HG03108 (cell line): ENCODE measurements around the gene ALG12.
"Not testable (repeated sequence)": the region's sequence is repeated elsewhere in the genome, so short reads cannot be mapped to it uniquely, and the experiment has no call there.

Experiments used
- ATAC-seq: cut with Tn5 transposase; IDR thresholded peaks from one replicate; pipeline ENCODE4 v1.9.1; 2021; ENCODE audit warnings: moderate library complexity; ENCODE audit not compliant: unreplicated experiment

Gene ALG12

DNA sequence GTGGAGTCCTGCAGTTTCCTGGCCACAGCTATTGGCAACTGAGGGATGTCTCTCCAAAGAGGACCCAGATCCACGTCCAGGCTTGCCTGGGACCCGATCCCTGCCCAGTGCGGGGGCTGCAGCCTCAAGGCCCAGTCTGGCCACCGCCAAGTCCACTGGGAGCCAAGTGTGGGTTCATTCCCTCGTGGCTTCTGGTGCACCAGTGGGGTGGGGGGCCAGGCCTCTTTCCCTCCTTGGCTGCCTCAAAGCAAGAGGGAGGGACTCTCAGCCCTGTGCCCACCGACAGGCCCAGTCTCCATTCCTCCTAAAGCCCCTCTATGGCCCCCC is 29.0 kb upstream of the ALG12 start:
- no peak for ATAC-seq

DNA sequence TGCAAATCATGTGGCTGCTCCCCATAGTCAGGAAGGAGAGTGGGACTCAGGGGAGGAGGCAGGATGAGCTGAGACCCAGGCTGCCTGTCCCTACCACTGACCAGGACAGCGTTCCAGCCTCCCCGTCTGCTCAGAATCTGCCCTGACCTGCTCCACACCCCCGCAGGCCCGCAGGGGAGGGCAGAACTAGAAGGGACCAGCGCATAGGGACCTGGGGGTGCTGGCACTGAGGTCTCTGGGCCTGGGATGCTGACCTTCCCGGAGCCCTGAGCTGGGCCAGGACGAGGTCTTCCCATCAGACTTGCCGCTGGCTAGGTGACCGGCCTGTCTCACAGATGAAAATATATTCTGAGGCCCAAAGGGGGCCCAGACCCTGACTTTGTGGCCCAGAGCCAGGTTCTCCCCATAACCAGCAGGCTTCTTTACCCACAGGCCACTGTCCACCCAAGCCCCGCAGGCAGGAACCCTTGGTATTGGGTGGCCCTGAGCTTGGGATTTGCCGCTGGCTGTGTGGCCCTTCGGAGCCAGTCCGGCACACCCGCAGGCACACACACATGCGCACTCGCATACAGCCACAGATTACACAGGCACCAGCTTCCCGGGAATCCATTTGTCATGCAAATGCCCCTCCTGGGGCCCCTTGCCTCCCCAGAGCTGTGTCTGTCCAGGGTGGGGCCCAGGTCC is 28.5 kb upstream of the ALG12 start:
- no peak for ATAC-seq

DNA sequence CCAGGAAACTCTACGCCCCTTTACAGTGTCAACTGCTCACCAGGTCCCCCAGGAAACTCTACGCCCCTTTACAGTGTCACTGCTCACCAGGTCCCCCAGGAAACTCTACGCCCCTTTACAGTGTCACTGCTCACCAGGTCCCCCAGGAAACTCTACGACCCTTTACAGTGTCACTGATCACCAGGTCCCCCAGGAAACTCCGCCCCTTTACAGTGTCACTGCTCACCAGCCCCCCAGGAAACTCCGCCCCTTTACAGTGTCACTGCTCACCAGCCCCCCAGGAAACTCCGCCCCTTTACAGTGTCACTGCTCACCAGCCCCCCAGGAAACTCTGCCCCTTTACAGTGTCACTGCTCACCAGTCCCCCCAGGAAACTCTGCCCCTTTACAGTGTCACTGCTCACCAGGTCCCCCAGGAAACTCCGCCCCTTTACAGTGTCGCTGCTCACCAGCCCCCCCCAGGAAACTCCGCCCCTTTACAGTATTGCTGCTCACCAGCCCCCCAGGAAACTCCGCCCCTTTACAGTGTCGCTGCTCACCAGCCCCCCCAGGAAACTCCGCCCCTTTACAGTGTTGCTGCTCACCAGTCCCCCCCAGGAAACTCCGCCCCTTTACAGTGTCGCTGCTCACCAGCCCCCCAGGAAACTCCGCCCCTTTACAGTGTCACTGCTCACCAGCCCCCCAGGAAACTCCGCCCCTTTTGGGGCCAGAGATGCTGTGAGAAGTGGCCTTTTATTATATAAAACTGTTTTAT is 27.0 kb upstream of the ALG12 start:
- not testable (repeated sequence) for ATAC-seq

DNA sequence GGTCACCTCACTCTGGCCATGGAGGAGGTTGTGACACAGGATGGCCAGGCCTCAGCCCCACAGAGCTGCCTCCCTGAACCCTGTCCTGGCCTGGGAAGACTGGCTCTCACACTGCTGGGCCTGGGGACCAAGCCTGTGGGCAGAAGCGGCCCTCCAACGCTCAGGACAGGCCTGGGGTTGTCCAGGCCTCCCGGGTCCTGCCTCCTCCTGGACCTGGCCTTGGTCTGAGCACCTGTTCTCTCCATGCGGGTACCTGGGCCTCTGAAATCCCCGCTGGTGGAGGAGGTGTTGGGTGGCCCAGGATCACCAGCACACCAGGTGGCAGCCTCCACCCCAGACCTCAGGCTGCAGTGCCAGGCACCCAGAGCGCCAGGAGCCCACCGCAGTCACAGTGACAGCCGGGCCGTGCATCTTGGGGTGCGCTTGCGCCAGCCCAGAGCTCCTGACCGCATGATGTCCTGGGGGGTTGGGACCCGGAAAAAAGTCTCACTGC is 26.2 kb upstream of the ALG12 start:
- no peak for ATAC-seq

DNA sequence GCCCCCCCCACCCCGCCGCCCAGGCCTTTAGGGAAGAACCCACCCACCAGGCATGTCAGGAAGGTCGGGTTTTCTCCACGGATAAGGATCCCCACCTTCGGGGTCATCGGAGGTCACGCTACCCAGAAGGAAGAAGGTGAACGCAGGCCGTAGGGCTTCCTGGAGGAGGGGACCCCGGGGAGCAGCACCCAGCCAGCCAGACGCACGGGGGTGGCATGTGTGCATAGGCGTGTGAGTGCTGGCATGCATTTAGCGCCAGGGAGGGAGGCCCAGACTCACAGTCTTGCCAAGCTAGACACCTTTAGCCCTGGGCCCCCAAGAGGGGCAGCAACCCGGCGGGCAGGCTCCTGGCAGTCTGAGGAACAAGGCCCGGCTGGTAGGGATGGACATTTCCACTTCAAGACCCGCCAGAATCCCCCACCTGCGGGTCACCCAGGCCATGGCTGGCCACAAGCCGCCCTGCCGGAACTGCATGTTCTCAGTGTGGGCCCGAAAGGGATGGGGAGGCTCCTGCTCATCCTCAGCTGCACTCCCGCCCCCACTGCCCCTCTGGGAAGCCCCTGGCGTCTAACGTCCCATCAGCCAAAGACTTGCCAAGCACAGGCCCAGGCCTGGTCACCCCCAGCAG is 25.6 kb upstream of the ALG12 start:
- no peak for ATAC-seq

DNA sequence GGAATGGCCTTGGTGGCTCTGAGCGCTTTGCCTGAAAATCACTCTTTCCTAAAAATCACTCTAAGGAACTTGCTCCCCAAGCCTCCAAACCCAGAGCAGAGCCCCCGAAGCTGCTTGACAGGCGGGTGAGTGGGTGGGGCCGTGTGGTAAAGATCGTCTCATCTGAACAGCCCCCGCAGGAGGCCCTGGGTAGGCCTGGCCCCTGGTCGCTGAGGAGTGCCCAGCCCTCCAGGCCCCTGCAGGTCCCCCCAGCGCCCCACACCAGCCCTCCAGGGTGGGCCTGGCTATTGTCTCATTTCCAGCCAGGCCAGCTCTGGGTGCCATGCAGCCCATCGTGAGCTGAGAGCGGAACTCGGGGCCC is 25.1 kb upstream of the ALG12 start:
- no peak for ATAC-seq

DNA sequence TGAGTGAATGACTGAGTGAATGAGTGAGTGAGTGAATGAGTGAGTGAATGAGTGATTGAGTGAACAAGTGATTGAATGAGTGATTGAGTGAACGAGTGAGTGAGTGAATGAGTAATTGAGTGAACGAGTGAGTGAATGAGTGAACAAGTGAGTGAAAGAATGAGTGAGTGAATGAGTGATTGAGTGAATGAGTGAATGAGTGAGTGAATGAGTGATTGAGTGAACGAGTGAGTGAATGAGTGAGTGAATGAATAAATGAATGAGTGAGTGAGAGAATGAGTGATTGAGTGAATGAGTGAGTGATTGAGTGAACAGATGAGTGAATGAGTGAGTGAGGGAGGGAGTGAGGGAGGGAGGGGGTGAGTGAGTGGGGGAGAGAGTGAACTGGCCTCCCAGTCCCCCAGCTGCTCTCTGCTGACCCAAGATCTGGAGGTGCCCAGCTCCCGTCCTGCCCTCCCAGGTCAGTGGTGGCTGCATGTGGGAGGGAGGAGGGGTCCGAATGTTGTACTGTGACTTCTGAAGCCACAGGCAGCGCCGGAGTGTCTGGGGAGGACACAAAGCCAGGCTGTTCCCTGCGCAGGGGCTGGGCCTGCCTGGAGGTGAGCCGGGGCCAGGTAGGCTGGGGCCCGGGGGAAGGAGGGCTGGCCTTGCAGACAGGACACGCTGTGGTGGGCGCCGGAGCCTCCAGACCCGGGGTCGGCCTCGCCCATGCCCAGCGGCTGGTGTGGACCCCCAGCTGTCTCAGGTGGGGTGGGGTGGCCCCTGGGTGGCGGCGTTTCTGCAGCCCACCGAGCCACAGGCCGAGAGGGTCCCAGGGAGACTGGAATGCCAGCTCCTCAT is 24.5 kb upstream of the ALG12 start:
- no peak for ATAC-seq

DNA sequence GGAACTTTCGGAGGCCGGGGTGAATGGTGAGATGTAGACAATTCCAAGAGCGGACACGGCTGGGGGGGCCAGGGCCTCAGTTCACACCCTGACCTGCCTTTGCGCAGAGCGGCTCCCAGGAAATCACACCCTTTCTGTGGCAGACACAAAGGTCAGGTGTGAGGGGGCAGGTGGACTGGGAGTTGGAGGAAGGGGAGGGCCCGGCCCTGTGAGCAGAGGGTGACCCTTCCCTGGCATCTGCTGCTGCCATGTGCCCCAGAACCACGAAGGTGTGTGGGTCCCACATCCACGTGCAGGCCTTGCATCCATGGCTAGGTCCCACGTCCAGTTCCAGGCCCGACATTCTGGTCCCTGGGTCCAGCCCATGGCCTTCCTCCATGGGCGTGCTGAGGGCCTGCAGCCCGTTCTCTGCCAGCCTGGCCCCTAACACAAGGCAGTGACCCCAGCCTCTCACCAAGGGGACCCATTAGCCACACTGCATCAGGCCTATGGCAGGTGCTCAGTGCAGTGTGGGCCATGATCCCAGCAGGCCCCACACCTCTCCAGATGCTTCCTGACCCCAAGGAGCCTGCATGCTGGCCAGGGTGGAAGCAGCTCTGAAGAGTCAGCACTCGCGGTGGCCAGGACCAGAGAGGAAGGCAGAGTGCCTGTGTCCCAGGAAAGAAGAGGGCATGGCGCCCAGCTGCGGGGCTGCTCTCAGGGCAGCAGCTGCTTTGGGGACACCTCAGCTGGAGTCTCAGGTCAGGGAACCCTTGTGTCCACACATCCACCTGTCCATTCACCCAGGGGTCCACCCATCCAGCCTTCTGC is 23.5 kb upstream of the ALG12 start:
- ATAC-seq: no peak

DNA sequence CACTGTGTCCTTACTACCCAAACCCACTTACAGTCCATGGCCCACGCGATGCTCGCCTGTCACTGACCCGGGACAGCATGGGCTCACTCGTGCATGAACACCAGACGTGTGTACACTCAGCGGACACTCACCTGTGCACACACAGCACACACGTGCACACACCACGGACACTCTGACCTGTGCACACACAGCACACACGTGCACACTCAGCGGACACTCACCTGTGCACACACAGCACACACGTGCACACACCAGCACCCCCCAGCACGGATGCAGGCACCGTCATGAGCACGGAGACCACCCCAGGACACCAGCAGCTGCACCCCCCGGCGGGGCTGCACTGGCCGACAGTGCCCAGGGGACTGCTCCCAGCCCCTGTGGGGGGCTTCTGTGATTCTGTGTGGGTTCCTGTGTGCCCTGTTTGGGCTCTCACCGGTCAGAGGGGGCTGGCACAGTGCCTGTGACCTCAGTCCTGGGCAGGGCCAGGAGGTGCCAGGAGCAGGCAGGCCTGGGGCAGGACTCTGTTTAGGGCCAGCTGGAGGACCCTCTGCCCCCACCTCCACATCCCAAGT is 20.4 kb upstream of the ALG12 start:
- no peak for ATAC-seq

DNA sequence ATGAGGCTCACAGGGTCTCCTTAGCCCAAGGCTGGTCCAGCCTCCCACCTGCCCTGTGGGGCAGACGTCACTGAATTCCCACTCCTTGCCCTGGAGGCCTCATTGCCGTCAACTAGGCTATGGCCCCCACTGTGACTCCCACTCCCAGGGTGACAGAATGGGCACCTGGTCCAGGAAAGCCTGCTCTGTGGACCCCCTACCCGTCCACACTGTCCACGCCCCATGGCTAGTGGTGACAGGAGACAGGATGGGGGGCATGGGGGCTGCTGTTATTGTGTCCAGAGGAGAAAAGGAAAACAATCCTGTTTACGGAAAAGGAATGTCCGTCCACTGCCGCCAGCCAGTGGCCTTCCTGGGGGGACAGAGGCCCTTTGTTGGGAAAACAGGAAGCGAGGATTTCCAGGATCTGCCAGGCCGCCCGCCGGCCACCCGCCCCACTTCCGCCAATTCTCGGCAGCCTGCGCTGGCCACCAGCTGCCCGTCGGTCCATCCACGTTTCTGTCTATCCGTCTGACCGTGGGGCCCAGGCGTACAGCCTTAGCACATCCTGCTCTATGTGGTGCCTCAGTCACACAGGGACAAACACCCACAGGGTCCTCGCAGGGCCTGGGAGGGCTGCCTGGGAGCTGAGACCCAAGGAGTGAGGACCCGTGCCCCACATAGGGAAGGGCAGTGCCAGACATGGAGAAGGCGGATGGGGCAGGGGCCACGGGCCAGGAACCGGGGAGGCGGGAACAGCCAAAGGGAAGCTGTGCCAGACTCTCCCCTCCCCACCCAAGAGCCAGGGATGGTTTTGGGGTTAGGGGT is 19.7 kb upstream of the ALG12 start:
- ATAC-seq: no peak

DNA sequence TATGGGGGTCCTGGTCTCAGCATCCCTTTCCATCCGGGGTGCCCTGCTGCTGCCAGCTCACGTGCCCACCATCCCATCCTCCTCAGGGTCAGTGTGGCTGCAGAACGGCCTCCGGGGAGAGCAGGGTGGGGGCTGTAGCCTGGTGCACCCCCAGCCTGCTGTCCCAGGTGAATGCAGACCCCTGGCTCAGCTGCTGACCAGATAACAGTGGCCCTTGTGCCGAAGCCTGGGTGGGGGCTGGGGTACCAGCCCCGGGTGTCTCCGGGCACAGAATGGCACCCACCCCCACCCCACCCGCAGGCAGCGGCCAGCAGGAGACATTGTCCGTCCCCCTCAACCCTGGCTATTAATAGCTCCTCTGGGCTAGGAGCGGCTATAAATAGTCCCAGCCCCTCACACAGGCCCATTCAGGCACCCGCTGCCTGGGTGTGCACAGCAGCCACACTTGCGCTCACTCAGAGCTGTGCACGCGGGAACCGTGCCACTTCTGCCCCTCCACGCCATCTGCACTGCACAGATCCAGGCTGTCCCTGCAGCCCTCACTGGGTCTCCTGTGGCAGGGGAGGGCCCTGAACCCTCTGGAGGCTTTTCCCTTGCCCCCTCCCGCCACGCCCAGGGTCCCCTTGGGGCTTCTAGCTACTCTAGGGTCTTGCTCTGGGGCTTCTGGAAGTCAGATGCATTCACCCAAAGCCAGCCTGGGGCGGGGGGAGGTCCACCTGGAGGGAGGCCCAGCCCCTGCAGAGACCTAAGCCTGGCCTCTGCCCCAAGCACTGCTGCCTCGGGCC is 18.9 kb upstream of the ALG12 start:
- no peak for ATAC-seq

DNA sequence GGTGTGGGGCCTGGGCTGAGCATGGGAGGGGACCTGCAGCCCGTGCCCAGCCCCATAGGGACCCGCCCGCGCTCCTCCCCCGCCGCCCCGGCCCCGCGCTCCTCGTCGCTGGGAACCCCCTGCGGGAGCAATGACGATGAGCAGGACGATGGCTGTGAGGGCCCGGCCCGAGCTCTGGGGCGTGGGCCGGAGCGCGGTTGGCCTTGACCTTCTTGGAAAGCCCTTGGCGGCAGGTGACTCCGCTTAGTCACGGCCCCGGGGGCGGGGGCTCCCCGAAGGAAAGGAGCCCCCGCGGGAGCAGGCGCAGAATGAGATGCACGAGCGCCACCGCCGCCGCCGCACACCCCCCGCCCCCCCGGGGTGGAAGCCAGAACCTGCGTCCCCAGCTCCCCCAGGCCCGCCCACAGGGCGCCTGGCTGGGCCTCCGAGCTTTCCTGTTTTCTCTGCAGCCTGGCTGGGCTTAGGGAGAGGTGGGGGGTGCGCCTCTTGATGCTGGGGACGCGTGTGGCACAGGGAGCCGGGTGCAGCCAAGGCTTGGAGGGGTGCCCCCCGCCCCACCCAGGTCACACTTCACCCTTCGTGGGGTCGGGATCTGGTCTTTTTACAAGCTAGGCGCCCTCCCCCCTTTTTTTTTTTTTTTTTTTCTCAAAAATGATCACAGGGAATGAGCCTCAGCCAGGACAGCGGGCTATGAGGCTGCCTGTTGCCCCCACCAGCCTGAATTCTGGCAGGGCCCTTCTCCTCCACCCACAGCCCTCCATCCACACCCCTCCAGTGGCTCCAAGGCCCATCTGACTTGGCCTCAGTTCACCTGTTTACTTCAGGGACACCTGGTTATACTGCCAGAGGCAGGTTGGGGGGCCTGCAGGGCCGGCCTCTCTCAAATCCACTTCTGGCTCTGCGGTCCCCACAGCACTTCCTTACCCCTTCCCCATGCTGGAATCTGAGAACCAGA is 18.1 kb upstream of the ALG12 start:
- ATAC-seq: peak; percentile 51

DNA sequence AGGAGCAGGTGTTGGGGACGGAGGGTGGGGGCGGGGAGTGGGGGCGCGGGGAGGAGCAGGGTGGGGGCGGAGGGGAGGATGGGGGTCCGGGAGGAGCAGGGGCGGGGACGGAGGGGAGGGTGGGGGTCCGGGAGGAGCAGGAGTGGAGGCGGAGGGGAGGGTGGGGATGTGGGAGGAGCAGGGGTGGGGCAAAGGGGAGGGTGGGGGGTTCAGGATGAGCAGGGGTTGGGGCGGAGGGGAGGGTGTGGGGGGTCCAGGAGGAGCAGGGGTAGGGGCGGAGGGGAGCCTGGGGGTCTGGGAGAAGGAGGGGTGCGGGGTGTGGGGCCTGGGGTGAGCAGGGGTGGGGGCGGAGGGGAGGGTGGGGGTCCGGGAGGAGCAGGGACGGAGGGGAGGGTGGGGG is 17.3 kb upstream of the ALG12 start:
- ATAC-seq: no peak

DNA sequence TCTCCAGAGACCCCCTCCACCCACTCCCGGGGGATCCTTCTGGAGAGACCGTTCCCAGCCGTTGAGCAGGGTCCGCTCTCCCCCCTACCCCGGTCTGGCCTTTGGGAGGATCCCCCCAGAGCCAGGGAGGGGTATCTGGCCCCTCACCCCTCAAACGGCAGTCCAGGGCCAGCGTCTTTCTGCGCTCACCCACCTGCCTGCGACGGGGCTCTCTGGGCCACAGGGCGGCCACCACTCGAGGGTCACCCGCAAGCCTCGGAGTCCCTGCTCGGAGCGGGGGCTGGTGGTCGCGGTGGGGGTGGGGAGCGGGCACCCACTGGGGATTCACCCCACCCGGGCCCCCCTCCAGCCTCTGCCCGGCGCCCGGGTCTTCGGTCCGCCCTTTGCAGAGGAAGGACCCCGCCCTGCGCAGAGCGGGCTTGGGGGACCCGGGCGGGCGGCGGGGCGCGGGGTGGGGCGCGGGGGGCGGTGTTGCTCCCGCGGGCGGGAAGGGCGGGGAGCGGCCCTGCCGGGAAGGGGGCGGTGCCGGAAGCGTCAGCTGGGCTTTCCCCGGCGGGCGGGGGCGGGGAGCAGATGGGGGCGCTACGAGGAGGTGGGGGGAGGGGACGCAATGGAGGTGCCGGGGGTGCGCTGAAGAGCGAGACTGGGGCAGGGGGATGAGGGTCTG is 16.8 kb upstream of the ALG12 start:
- ATAC-seq: no peak

DNA sequence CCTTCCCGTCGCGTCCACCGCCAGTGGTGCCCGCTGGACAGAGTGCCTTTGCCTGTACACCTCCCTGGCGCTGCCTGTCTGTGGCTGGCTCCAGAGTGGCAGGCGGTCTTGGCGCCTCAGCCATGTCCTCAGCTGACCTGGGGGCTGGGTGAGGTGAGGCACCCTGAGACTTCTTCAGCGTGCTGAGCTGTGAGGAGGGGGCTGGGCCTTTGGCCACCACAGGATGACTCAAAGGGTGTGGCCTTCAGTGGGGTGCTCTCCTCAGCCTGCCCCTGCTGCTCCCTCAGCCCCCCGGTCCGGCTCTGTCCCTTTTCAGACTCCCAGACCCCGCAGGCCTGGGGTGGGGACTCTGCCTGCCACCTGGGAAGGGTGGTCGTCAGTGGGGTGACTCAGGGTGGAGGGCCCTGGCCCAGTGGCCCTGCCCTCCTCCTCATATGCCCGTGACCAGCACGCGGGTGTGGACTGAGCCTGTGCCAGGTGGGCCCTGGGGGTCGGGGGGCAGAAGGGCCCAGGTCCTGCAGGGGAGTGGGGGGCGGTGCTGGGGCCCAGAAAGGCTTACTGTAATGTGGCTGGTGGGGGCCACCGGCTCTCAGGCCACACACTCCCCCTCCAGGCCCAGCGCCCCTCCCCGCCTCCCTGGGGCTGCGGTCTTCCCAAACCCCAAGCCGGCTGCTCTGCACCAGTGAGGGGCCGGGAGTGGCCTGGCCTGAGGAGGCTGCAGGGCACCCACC is 16.1 kb upstream of the ALG12 start:
- no peak for ATAC-seq
